Chondrocyte (in vitro differentiated cells): Measurements from ENCODE around the gene NR0B2. TPM values are rescaled to one million over a fixed set of nuclear protein-coding genes. Genes with fewer than 3 reads are reported as not detected.

Source experiments
- DNase-seq: peaks from one replicate; pipeline ENCODE4 v3.0.0; 2021; ENCODE audit warnings: mixed read lengths, low spot score
- H3K27ac Mint-ChIP-seq: one replicate; pipeline ENCODE4 v1.8.0; 2021; ENCODE audit warnings: mild to moderate bottlenecking, moderate library complexity, mixed read lengths; ENCODE audit not compliant: unreplicated experiment
- H3K27me3 Mint-ChIP-seq: 2 replicates; pipeline ENCODE4 v1.8.0; 2021; ENCODE audit warnings: low read depth, mixed read lengths
- H3K36me3 Mint-ChIP-seq: 2 replicates; pipeline ENCODE4 v1.8.0; 2021; ENCODE audit warnings: low read depth, mixed read lengths
- H3K4me1 Mint-ChIP-seq: 2 replicates; pipeline ENCODE4 v1.8.0; 2021; ENCODE audit warnings: low read depth, mild to moderate bottlenecking, mixed read lengths
- H3K4me3 Mint-ChIP-seq: one replicate; pipeline ENCODE4 v1.8.0; 2021; ENCODE audit warnings: mild to moderate bottlenecking, moderate library complexity, mixed read lengths; ENCODE audit not compliant: unreplicated experiment
- H3K9me3 Mint-ChIP-seq: 2 replicates; pipeline ENCODE4 v1.8.0; 2021; ENCODE audit warnings: low read depth, mixed read lengths
- total RNA-seq: library from RNA; stranded (reverse); gene quantifications from 3 replicates; pipeline ENCODE4 v1.2.1, GENCODE V29; 2021
- TF ChIP-seq, protein P1 (sequence below): fragments of 200-600 bp; sonication (generic); IDR thresholded peaks from 2 replicates; pipeline ENCODE4 v1.5.0; 2021; ENCODE audit warnings: antibody characterized with exemption, mild to moderate bottlenecking, moderate library complexity

The NR0B2 gene
- total RNA-seq, 1 donor from 2014 or later: not detected

DNA sequence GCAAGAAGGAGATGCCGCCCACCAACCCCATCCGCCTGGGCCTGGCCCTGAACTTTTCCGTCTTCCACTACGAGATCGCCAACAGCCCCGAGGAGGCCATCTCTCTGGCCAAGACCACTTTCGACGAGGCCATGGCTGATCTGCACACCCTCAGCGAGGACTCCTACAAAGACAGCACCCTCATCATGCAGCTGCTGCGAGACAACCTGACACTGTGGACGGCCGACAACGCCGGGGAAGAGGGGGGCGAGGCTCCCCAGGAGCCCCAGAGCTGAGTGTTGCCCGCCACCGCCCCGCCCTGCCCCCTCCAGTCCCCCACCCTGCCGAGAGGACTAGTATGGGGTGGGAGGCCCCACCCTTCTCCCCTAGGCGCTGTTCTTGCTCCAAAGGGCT lies 50.1 kb downstream of the NR0B2 start:
- H3K27ac Mint-ChIP-seq: no peak overlapping the region
- H3K27me3 Mint-ChIP-seq: no peaks in the 10 kb centered on the region
- no peaks in the 10 kb centered on the region for H3K36me3 Mint-ChIP-seq
- no peak for DNase-seq
- peaks cover 24% of the 10 kb centered on the region for H3K4me1 Mint-ChIP-seq
- no peak overlapping the region for H3K4me3 Mint-ChIP-seq
- TF ChIP-seq, protein P1, sequence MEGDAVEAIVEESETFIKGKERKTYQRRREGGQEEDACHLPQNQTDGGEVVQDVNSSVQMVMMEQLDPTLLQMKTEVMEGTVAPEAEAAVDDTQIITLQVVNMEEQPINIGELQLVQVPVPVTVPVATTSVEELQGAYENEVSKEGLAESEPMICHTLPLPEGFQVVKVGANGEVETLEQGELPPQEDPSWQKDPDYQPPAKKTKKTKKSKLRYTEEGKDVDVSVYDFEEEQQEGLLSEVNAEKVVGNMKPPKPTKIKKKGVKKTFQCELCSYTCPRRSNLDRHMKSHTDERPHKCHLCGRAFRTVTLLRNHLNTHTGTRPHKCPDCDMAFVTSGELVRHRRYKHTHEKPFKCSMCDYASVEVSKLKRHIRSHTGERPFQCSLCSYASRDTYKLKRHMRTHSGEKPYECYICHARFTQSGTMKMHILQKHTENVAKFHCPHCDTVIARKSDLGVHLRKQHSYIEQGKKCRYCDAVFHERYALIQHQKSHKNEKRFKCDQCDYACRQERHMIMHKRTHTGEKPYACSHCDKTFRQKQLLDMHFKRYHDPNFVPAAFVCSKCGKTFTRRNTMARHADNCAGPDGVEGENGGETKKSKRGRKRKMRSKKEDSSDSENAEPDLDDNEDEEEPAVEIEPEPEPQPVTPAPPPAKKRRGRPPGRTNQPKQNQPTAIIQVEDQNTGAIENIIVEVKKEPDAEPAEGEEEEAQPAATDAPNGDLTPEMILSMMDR: no peak
- H3K9me3 Mint-ChIP-seq: no peaks in the 10 kb centered on the region

DNA sequence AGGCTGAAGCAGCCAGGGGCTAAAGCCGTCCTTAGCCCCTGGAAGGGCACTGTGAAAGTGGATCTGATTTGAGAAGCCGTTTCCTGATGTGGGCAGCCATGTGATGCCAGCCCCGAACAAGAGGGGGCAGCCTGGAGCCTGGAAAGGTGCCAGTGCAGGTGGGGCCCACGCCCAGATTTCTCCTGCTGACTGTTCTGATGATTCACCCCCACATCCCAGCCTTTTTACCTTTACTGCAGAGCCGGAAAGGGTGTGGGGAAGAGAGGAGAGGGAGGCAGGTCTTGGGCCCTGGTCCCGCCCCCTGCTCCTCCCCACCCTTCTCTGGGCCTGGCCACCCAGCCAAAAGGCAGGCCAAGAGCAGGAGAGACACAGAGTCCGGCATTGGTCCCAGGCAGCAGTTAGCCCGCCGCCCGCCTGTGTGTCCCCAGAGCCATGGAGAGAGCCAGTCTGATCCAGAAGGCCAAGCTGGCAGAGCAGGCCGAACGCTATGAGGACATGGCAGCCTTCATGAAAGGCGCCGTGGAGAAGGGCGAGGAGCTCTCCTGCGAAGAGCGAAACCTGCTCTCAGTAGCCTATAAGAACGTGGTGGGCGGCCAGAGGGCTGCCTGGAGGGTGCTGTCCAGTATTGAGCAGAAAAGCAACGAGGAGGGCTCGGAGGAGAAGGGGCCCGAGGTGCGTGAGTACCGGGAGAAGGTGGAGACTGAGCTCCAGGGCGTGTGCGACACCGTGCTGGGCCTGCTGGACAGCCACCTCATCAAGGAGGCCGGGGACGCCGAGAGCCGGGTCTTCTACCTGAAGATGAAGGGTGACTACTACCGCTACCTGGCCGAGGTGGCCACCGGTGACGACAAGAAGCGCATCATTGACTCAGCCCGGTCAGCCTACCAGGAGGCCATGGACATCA lies 50.7 kb downstream of the NR0B2 start, which contains the start of gene SFN:
Gene SFN (plus strand): TSS at position 369 of the 904 bp plus-strand sequence. CDS start 64 bp downstream, at position 433.
- TF ChIP-seq, protein P1: peak; percentile 49
- Mint-ChIP-seq H3K36me3 (no peaks in the 10 kb centered on the region), H3K27me3 (no peaks in the 10 kb centered on the region), H3K4me1 (peaks cover 24% of the 10 kb centered on the region), H3K4me3 (peak within 1 kb of the TSS; percentile 92), H3K27ac (no peak within 1 kb of the TSS), H3K9me3 (no peaks in the 10 kb centered on the region)
- peak; percentile 95 for DNase-seq

DNA sequence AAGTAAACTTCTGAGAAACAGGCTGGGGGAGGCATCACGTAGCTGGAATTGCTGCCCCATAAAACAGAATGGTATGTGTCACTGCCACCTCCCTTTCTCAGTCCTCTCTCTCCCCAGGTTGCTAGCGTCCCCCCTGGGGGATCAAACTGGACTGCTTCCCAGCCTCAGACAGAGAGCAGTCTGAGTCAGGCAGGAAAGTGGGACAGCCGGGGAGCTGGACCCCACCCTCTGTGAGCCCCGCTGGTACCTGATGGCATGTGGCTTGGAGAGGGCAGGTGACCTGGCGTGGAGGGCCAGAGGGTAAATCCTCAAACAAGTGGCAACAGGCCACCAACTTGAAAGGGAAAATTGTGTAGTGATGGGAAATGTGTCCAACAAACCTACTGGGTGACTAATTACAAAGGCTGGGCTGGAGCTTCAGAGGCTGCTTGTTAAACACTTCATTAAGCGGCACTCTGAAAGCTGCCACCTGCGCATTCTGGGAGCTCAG lies 51.8 kb downstream of the NR0B2 start:
- no peak for DNase-seq
- no peaks in the 10 kb centered on the region for H3K36me3 Mint-ChIP-seq
- H3K4me1 Mint-ChIP-seq: peaks cover 24% of the 10 kb centered on the region
- H3K27me3 Mint-ChIP-seq: no peaks in the 10 kb centered on the region
- no peaks in the 10 kb centered on the region for H3K9me3 Mint-ChIP-seq
- no peak overlapping the region for H3K27ac Mint-ChIP-seq
- TF ChIP-seq, protein P1: no peak
- H3K4me3 Mint-ChIP-seq: no peak overlapping the region

Other genes with a start within 250 kb of the NR0B2 start
- gene ARID1A, start 218.0 kb downstream of the NR0B2 start, total RNA-seq: 56.1 to 59.5 TPM (median 57.2 TPM) in 3 replicates
- gene PIGV, start 126.0 kb downstream of the NR0B2 start, total RNA-seq: 11.2 to 15.8 TPM (median 12.4 TPM) in 3 replicates
- 20.2 to 27.8 TPM (median 25.5 TPM) in 3 replicates for gene ZDHHC18, start 87.3 kb downstream of the NR0B2 start, total RNA-seq
- not detected in 3 replicates for gene SFN, start 50.8 kb downstream of the NR0B2 start, total RNA-seq
- gene GPN2, start 23.7 kb downstream of the NR0B2 start, total RNA-seq: 19.8 to 22.0 TPM (median 21.7 TPM) in 3 replicates
- 13.7 to 14.1 TPM (median 13.7 TPM) in 3 replicates for gene GPATCH3, start 13.5 kb downstream of the NR0B2 start, total RNA-seq
- gene NUDC, start 7.8 kb upstream of the NR0B2 start, total RNA-seq: 44.4 to 53.7 TPM (median 45.8 TPM) in 3 replicates
- not detected in 3 replicates for gene KDF1, start 46.5 kb upstream of the NR0B2 start, total RNA-seq
- 56.5 to 76.5 TPM (median 72.1 TPM) in 3 replicates for gene TRNP1, start 79.7 kb upstream of the NR0B2 start, total RNA-seq
- gene TENT5B, start 98.9 kb upstream of the NR0B2 start, total RNA-seq: 15.2 to 39.1 TPM (median 38.1 TPM) in 3 replicates
- gene SLC9A1, start 241.2 kb upstream of the NR0B2 start, total RNA-seq: 53.9 to 55.4 TPM (median 54.6 TPM) in 3 replicates